GM18867 (cell line): ENCODE data around the gene NR6A1.
"Not testable (repeated sequence)": the region's sequence is repeated elsewhere in the genome, so short reads cannot be mapped to it uniquely, and the experiment has no call there.

Experiments used
- ATAC-seq: cut with Tn5 transposase; IDR thresholded peaks from one replicate; pipeline ENCODE4 v1.9.1; 2021; ENCODE audit warnings: mild to moderate bottlenecking, moderate library complexity; ENCODE audit not compliant: unreplicated experiment

The NR6A1 gene

DNA sequence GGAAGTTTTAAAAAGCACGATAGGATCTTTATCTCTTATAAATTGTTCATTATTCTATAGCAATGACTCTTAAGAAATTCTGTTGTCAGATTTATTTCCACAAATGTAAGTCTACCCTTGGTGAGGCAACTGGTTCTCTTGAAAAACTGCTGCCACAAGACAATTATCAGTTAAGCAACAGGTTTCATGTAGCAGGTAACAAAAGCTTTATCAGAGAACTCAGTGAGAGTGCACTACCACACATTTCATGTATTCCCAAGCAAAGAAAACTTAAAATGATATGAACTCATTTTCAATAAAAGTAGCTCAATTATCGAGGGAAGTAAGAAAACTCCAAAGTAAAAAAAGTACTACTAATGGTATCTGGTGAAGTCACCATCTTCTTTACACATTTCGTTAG is 9.4 kb downstream of the NR6A1 start:
- no peak for ATAC-seq

GRCh38 chr9:124761196-124761595 is 9.9 kb downstream of the NR6A1 start:
- ATAC-seq, result no peak

GRCh38 chr9:124760719-124761118 is 10.4 kb downstream of the NR6A1 start:
- no peak for ATAC-seq

DNA sequence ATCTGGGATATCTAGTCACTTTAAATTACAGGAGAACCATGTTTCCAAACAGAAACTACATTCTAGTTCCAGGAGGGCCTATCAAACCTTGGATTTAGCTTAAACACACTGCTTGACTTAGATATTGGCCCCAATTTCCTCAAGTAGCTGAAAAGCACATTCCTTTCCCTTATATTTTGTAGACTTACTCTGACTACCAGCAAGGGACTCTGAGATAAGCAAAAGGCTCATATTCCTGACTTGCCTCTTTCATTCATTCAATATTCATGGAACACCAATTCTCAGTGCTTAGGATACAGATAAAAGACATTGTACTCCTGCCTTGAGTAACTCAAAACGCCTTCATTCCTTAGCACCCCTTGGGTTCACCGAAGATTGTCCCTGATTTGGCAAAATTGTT is 11.8 kb downstream of the NR6A1 start:
- ATAC-seq, result no peak

GRCh38 chr9:124758691-124759090 is 12.4 kb downstream of the NR6A1 start:
- no peak for ATAC-seq

GRCh38 chr9:124758061-124758460 is 13.1 kb downstream of the NR6A1 start:
- no peak for ATAC-seq

DNA sequence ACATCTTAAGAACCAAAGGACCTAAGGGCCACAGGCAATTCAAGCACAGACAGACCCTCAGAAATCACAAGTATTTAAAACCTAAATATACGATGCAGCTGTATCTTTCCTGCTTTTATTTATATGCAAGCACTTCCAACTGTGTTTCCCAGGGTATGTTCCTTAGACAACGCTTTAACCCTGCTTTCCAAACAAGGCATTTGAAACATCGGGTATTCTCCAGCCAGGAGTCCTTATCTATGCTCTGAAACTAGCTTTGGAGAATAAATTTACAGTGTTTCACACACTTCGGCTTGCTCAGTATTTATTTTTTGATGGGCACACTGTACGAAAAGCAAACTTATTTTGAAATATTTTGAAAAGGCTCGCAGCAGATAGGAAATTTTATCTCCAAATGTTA is 13.5 kb downstream of the NR6A1 start:
- no peak for ATAC-seq

DNA sequence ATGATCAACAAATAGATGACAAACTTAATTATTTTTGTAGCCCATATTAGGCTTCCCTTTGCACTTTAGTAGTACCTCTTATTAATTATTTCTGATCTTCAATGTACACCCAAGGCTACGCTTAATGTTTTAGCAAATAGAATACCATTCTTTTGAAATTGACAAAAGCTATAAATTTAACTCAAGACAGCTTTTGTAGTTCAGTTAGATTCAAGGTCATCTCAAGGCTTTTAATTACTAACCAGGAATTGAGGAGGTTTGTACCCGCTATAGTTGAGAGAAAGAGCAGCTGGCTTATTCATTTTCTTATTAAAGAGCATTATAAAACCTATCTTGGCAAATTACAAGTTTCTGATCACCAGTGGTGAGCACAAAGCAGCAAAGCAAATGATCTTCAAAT is 15.1 kb downstream of the NR6A1 start:
- no peak for ATAC-seq

DNA sequence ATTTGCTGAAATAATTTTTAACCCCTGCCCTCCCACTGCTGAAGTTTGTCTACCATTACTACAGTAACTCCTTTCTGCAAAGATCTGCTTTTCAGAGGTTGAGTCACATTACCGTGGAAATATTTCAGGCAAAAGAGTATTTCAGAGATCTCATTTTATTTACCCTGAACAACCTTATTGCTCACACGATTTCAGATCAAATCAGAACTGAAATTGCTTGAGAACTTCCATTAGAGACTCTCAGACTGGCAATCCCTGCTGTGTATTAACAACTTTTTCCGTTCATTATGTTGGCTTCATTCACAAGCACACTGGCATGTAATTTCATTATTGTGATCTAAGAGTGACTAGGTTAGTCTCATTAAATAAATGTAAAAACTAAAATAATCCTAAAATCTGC is 16.1 kb downstream of the NR6A1 start:
- no peak for ATAC-seq

DNA sequence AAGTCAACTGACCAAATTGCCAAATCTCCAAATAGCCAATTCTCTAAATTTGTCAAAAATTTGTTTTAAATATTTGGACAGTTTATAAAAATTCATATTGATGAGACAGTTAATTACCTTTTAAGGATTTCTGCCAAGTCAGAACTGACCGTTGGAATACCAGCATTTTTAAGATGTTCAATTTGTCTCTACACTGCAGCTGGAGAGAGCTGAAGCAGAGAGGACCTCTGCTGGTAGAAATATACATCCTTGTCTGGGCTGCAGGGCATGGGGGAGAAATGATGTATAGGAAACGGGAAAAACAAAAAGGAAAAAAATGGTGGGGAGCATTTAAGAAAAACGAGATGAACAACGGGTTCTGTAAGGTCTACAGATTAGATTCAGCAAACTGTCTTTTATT is 16.8 kb downstream of the NR6A1 start:
- no peak for ATAC-seq

DNA sequence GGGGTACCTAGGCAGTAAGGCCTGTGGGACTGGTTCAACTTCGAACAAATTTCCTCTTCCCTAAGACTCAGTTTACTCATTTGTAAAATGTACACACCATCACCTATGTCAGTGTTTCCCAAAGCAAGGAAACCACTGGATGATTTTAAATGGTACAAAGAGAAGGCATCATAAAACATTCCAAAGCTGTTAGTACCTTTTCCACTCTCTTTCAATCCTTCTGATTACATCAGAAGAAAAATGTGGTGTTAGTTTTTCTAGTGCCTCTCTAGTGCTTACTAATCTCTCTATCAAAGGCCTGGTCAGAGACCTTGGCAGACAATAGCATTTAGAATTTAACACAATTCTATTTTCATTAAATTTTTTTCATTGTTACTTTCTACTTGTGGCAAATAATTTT is 18.1 kb downstream of the NR6A1 start:
- ATAC-seq, result no peak

GRCh38 chr9:124749781-124750180 is 21.3 kb downstream of the NR6A1 start:
- ATAC-seq, result no peak

DNA sequence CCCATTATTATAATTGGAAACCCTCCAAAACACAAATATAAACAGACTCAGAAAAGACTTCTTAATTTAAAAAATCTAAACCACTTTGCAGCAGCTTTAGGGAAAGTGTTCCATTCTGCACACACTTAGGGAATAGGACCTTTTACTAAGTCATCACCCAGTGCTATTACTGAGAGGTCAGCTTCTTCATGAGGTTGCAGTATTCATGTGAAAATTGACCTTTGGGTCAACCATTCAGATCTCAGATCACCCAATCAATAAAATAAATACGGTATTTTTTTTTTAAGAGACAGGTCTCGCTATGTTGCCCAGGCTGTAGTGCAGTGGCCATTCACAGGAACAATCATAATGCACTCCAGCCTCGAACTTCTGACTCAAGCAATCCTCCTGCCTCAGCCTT is 21.8 kb downstream of the NR6A1 start:
- no peak for ATAC-seq

- ATAC-seq, result no peak
Observed at GRCh38 chr9:124747065-124747464, 24.0 kb downstream of the NR6A1 start.

DNA sequence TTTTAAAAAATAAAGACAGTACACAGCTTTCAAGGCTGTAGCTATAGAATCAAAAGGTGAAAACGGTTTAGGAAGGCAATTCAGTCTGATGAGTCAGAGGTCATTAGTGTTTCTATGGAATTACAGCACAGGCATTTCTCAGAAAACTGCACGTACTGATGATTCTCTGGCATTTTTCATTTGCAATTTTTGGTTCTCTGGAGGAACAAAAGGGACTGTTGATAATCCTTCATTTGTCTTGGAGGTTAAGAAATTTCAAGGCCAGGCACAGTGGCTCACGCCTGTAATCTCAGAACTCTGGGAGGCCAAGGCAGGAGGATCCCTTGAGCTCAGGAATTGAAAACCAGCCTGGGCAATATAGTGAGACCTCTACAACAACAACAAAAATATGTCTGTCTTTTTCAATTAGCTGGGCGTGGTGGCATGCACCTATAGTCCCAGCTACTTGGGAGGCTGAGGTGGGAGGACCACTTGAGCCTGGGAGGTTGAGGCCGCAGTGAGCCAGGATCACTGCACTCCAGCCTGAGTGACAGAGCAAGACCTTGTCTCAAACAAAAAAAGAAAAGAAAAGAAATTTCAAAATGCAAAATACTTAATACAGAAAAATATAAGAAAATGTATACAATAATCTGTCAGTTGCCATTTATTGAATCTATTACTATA is 27.3 kb downstream of the NR6A1 start:
- no peak for ATAC-seq

DNA sequence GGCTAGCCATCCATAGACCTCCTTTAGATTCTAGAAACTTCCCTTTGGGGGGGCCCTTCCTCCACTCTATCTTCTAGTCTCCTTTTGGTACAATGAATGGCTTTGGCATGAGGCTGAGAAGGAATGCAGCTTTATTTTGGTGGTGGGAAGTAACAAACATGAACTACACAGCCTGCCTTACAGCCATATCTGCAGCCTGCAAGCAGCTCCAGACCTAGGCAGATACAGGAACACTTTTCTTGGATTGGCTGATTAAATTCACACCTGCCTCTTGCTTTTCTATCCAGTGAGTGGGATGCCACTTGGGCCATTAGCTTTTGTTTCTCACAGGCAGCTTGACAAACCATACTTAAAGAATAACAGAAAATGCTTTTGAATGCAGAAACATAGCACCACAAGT is 28.2 kb downstream of the NR6A1 start:
- no peak for ATAC-seq

DNA sequence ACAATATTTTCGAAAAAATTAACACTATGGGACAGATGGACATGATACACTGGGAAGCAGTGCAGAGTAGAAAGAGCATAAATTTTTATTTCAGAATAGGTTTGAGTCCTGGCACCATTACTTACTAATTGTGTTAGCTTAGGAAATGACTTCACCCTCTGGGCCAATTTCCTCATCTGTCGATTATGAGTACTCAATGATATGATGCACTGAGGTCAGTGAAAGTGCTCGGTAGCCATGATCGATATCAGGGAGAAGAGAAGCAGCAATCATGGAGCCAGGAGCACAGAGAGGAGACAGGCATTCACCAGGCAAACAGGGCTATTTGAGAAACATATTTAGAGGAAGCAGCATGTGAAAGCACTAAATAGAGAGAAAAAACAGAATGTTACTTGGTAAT is 29.4 kb downstream of the NR6A1 start:
- ATAC-seq, result no peak

- ATAC-seq, result no peak
Observed at GRCh38 chr9:124741149-124741548, 30.0 kb downstream of the NR6A1 start.

DNA sequence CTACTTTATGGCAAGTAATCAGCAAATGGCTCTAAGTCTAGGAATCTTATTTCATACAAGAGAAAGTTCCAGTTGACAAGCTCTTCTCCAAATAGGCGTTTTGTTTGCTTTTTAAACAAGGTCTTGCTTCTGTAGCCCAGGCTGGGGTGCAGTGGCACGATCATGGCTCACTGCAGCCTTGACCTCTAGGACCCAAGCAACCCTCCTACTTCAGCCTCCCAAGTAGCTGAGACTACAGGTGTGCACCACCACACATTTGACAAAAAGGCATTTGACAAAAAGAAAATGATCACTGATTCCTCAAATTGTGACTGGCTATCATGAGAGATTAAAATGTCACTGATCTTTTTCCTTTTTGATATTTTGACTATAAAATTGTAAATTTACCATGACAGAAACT is 31.8 kb downstream of the NR6A1 start:
- ATAC-seq, result no peak

- not testable (repeated sequence) for ATAC-seq
Observed at GRCh38 chr9:124738075-124738474, 33.0 kb downstream of the NR6A1 start.

DNA sequence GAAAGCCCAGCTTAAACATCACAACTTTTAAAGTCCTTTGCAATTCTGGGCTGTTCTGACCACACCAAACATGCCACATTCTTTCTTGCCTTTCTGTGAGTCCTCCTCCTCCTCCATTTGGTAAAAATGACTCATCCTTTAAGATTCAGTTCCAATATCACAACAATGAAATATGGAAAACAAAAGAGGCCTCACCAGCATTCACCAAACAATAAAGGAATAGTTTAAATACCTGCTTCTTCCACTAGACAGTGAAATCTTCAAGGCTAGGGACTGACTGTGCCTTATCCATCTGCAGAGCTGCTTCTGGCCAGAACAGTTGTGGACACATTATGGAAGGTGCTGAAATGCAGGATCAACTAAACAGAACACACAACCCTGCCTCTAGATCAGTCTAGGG is 36.0 kb downstream of the NR6A1 start:
- no peak for ATAC-seq

- not testable (repeated sequence) for ATAC-seq
Observed at GRCh38 chr9:124734741-124735083, 36.4 kb downstream of the NR6A1 start.

DNA sequence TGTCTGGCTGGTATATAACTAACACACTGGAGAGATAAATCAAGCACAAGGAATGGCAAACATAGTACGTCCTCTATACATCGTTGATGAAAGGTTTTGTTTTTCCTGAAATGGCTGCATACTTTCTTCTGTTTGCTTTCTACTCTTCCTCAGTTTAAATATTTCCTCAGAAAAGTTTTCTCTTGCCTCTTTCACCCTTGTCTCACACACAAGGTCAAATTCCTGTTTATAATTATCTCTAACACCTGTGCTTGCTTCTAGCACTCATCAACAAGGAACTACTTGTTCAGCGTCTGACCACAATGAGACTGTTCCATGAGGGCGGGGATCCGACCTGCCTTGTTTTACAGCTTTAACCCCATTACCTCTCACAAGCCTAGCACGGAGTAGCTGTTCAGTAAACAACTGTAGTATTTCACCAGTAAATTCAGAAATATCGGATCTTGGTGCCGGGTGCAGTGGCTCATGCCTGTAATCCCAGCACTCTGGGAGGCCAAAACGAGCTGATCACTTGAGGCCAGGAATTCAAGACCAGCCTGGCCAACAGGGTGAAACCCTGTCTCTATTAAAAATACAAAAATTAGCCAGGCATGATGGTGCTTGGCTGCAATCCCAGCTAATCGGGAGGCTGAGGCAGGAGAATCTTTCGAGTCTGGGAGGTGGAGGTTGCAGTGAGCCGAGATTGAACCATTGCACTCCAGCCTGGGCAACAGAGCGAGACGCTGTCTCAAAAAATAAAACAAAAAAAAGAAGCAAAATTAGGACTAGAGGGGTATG is 37.0 kb downstream of the NR6A1 start:
- no peak for ATAC-seq
